ENCODE data around the gene KCNH2. TPM values are rescaled to one million over a fixed set of nuclear protein-coding genes. Genes with fewer than 3 reads are reported as not detected.

Gene KCNH2
- total RNA-seq, 3 donors from 2014 or later (not counting 1 experiment from before 2014, with no cell fraction given), result 0.39 to 0.60 TPM; not detected in 1

DNA sequence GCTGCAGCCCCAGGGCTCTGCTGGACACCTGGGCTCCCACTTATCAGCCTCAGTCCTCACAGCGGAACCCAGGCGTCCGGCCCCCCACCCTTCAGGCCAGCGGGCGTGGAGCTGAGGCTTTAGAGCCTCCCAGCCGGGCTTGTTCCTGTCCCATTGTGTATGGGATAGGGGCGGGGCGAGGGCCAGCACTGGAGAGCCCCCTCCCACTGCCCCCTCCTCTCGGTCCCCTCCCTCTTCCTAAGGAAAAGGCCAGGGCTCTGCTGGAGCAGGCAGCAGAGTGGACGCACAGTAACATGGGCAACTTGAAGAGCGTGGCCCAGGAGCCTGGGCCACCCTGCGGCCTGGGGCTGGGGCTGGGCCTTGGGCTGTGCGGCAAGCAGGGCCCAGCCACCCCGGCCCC lies 15.4 kb upstream of the KCNH2 start:
- Mint-ChIP-seq H3K27ac (no peak overlapping the region), H3K9me3 (peaks cover 0 to 5% of the 10 kb centered on the region in 2 donors), H3K4me1 (peaks cover 9 to 26% of the 10 kb centered on the region in 2 donors), H3K4me3 (no peak overlapping the region), H3K27me3 (ENCODE audit: low read depth in 2 of 2) (peaks cover 15 to 16% of the 10 kb centered on the region in 2 donors), H3K36me3 (no peaks in the 10 kb centered on the region)
- Histone ChIP-seq H3K4me3 (ENCODE audit: low read length) (no peak overlapping the region), H3K27me3 (ENCODE audit: control insufficient read depth, insufficient read depth, low read length) (no peaks in the 10 kb centered on the region), H3K4me1 (ENCODE audit: control insufficient read depth, insufficient read depth, low read length) (peaks cover 42% of the 10 kb centered on the region), H3K36me3 (ENCODE audit: control insufficient read depth, insufficient read depth, low read length) (no peaks in the 10 kb centered on the region), H3K9me3 (ENCODE audit: control insufficient read depth, insufficient read depth, low read length) (no peaks in the 10 kb centered on the region), H3K27ac (ENCODE audit: low read length) (no peak overlapping the region)
- ATAC-seq (no peak), DNase-seq (no peak)
- TF ChIP-seq, protein P1, sequence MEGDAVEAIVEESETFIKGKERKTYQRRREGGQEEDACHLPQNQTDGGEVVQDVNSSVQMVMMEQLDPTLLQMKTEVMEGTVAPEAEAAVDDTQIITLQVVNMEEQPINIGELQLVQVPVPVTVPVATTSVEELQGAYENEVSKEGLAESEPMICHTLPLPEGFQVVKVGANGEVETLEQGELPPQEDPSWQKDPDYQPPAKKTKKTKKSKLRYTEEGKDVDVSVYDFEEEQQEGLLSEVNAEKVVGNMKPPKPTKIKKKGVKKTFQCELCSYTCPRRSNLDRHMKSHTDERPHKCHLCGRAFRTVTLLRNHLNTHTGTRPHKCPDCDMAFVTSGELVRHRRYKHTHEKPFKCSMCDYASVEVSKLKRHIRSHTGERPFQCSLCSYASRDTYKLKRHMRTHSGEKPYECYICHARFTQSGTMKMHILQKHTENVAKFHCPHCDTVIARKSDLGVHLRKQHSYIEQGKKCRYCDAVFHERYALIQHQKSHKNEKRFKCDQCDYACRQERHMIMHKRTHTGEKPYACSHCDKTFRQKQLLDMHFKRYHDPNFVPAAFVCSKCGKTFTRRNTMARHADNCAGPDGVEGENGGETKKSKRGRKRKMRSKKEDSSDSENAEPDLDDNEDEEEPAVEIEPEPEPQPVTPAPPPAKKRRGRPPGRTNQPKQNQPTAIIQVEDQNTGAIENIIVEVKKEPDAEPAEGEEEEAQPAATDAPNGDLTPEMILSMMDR (IDR thresholded peaks at IDR 0.05), result no peak
- WGBS (ENCODE audit: insufficient coverage), result 93% methylated on average over 14 of the region's 14 CpGs
- intact Hi-C loops (cut with micrococcal nuclease), result no loop called here

DNA sequence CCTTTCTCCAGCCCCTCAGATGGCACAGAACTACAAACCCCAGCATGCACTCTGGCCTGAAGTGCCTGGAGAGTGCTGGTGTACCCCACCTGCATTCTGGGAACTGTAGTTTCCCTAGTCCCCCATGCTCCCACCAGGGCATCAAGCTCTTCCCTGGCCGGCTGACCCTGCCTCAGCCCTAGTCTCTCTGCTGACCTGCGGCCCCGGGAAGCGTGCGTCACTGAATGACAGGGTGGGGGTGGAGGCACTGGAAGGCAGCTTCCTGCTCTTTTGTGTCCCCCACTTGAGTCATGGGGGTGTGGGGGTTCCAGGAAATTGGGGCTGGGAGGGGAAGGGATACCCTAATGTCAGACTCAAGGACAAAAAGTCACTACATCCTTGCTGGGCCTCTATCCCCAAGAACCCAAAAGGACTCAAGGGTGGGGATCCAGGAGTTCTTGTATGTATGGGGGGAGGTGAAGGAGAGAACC lies 14.7 kb upstream of the KCNH2 start:
- Mint-ChIP-seq H3K27me3 (ENCODE audit: low read depth in 2 of 2) (peaks cover 16 to 20% of the 10 kb centered on the region in 2 donors), H3K27ac (no peak overlapping the region), H3K9me3 (peaks cover 0 to 5% of the 10 kb centered on the region in 2 donors), H3K36me3 (no peaks in the 10 kb centered on the region), H3K4me1 (peaks cover 15 to 26% of the 10 kb centered on the region in 2 donors), H3K4me3 (no peak overlapping the region)
- H3K4me3 ChIP-seq (ENCODE audit: low read length), result no peak overlapping the region
- DNase-seq (peak in 1 of 2 donors; percentile 61), ATAC-seq (peak in 2 of 3 donors; percentile 60 to 68)
- H3K36me3 ChIP-seq (ENCODE audit: control insufficient read depth, insufficient read depth, low read length), result no peaks in the 10 kb centered on the region
- H3K4me1 ChIP-seq (ENCODE audit: control insufficient read depth, insufficient read depth, low read length), result peaks cover 41% of the 10 kb centered on the region
- H3K27me3 ChIP-seq (ENCODE audit: control insufficient read depth, insufficient read depth, low read length), result peaks cover under 1% of the 10 kb centered on the region
- TF ChIP-seq, protein P1 (IDR thresholded peaks at IDR 0.05), result no peak
- H3K27ac ChIP-seq (ENCODE audit: low read length), result no peak overlapping the region
- intact Hi-C loops (cut with micrococcal nuclease), result no loop called here
- H3K9me3 ChIP-seq (ENCODE audit: control insufficient read depth, insufficient read depth, low read length), result no peaks in the 10 kb centered on the region
- 68% methylated on average over 5 of the region's 5 CpGs for WGBS (ENCODE audit: insufficient coverage)

DNA sequence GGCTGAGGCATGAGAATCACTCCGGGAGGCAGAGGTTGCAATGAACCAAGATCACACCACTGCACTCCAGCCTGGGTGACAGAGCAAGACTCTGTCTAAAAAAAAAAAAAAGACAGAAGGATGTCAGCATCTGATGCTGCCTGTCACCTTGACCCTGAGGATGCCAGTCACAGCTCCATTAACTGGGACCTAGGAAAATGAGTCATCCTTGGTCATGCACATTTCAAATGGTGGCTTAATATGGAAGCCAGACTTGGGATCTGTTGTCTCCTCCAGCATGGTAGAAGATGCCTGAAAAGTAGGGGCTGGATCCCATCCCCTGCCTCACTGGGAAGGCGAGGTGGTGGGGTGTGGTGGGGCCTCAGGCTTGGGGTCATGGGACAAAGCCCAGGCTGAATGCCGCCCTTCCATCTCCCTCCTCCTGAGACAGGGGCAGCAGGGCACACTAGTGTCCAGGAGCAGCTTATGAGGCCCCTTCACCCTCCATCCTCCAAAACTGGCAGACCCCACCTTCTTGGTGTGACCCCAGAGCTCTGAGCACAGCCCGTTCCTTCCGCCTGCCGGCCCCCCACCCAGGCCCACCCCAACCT lies 14.0 kb upstream of the KCNH2 start:
- Histone ChIP-seq H3K9me3 (ENCODE audit: control insufficient read depth, insufficient read depth, low read length) (no peaks in the 10 kb centered on the region), H3K36me3 (ENCODE audit: control insufficient read depth, insufficient read depth, low read length) (no peaks in the 10 kb centered on the region), H3K27ac (ENCODE audit: low read length) (no peak overlapping the region), H3K4me1 (ENCODE audit: control insufficient read depth, insufficient read depth, low read length) (peaks cover 36% of the 10 kb centered on the region), H3K27me3 (ENCODE audit: control insufficient read depth, insufficient read depth, low read length) (peaks cover 7% of the 10 kb centered on the region), H3K4me3 (ENCODE audit: low read length) (no peak overlapping the region)
- H3K36me3 Mint-ChIP-seq, result no peaks in the 10 kb centered on the region
- intact Hi-C loops (cut with micrococcal nuclease), result no loop called here
- no peak for ATAC-seq
- no peak overlapping the region for H3K27ac Mint-ChIP-seq
- WGBS (ENCODE audit: insufficient coverage), result 87% methylated on average over 6 of the region's 6 CpGs
- peaks cover 15 to 19% of the 10 kb centered on the region in 2 donors for H3K4me1 Mint-ChIP-seq
- TF ChIP-seq, protein P1 (IDR thresholded peaks at IDR 0.05), result no peak
- peaks cover 0 to 5% of the 10 kb centered on the region in 2 donors for H3K9me3 Mint-ChIP-seq
- no peak for DNase-seq
- peaks cover 16 to 20% of the 10 kb centered on the region in 2 donors for H3K27me3 Mint-ChIP-seq (ENCODE audit: low read depth in 2 of 2)
- no peak overlapping the region for H3K4me3 Mint-ChIP-seq

Measured in natural killer cell (primary cell).